Mucosa of rectum (tissue), 2 donors: ENCODE data around the gene PNPLA5.

ENCODE experiments used
- H3K27ac ChIP-seq, 2 donors: one replicate each; pipeline ENCODE4 v1.7.0; 2013; ENCODE audit warnings: inconsistent platforms in 2 of 2, low read depth in 2 of 2, low read length in 2 of 2
- H3K27me3 ChIP-seq, 2 donors: one replicate each; pipeline ENCODE4 v1.7.0; 2013; ENCODE audit warnings: low read length in 2 of 2; ENCODE audit not compliant: control insufficient read depth in 2 of 2, insufficient read depth in 2 of 2
- H3K36me3 ChIP-seq, 2 donors: one replicate each; pipeline ENCODE4 v1.7.0; 2013; ENCODE audit warnings: low read length in 2 of 2; ENCODE audit not compliant: control insufficient read depth in 2 of 2, insufficient read depth in 2 of 2
- H3K4me1 ChIP-seq, 2 donors: one replicate each; pipeline ENCODE4 v1.7.0; 2013; ENCODE audit warnings: low read length in 2 of 2, mild to moderate bottlenecking in 1 of 2; ENCODE audit not compliant: control insufficient read depth in 2 of 2, insufficient read depth in 2 of 2
- H3K4me3 ChIP-seq, 2 donors: one replicate each; pipeline ENCODE4 v1.7.0; 2013; ENCODE audit warnings: low read length in 2 of 2
- H3K9ac ChIP-seq, 2 donors: one replicate each; pipeline ENCODE4 v1.7.0; 2013; ENCODE audit warnings: low read length in 2 of 2, low read depth in 1 of 2, mild to moderate bottlenecking in 1 of 2
- H3K9me3 ChIP-seq, 2 donors: one replicate each; pipeline ENCODE4 v1.7.0; 2013; ENCODE audit warnings: low read length in 2 of 2; ENCODE audit not compliant: control insufficient read depth in 2 of 2
- donor health status: healthy.
- donor health status: Normal muscosa, but diverticular disease.

Gene PNPLA5

DNA sequence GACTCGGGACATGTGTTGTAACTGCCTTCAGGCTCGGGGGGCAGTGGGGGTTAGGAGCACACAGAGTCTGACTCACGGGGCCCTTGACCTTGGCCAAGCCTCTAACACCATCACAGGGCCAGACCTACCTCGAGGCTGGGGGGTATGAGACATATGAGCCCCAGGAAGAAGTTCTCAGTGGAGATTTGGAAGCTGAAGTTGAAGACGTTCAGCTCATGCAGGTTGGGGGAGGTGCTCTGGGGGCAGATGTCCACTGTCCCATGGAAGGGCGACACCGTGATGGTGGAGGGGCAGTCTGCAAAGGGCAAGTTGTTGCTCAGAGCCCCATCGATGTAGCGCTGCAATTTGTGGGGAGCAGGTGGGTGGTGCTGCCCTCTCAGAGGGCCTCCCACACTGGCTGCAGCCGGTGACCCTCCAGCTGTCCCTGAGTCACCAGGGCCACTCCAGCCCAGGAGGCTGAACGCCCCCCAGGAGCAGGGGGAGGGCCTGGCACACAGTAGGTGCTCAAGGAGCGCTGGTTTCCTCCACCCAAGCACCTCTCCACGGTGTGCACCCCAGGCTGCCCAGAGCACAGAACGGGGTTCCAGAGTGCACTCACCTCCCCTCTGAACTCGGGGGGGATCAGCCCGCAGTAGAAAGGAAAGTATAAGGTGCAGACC is 2.5 kb downstream of the PNPLA5 start:
- Histone ChIP-seq H3K4me3 (no peak overlapping the region), H3K27me3 (peaks cover 18 to 23% of the 10 kb centered on the region in 2 donors), H3K9ac (no peak overlapping the region), H3K9me3 (no peaks in the 10 kb centered on the region), H3K36me3 (no peaks in the 10 kb centered on the region), H3K4me1 (no peaks in the 10 kb centered on the region), H3K27ac (no peak overlapping the region)

DNA sequence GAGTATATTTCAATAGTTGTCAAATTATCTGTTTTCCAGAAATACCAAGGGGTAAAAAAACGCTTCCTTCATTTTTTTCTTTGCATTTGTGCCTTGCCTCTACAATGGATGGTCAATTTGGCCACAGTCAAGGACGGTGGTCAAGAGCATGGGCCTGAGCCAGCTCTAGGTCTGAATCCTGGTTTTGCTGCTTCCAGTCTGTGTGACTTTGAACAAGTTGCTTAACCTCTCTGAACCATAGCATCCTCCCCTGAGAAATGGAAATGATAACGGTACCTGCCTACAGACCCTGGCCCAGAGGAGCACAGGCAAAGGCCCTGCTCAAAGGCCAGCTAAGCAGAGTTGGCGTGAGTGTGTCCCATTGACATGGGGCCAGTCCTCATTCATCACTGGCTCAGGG is 3.1 kb downstream of the PNPLA5 start:
- peaks cover 18 to 23% of the 10 kb centered on the region in 2 donors for H3K27me3 ChIP-seq

DNA sequence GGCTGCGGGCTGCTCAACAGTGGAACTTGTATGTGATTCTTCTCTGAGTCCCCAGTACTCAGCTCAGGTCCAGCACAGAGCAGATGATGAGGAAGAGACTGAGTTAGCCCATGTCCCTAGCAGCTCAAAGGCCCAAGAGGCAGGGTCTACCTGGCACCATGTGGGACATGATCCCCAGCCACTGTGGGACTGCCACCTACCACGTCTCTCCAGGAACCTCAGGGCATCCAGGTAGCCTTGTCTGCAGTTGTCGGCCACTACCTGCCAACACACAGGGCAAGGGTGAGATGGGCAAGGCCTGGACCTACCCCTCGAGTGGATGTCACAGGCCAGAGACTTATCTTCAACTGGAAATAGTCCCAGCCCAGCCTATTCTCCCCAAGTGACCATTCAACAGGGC is 4.4 kb downstream of the PNPLA5 start:
- H3K9ac ChIP-seq = no peak overlapping the region
- no peak overlapping the region for H3K27ac ChIP-seq
- no peaks in the 10 kb centered on the region for H3K9me3 ChIP-seq
- H3K36me3 ChIP-seq = no peaks in the 10 kb centered on the region
- no peaks in the 10 kb centered on the region for H3K4me1 ChIP-seq
- no peak overlapping the region for H3K4me3 ChIP-seq
- peaks cover 18 to 24% of the 10 kb centered on the region in 2 donors for H3K27me3 ChIP-seq

More for the DNA sequence above, 3.1 kb downstream of the PNPLA5 start:
- H3K4me1 ChIP-seq = no peaks in the 10 kb centered on the region
- no peaks in the 10 kb centered on the region for H3K36me3 ChIP-seq
- no peak overlapping the region for H3K4me3 ChIP-seq
- no peak overlapping the region for H3K9ac ChIP-seq
- H3K9me3 ChIP-seq = no peaks in the 10 kb centered on the region
- H3K27ac ChIP-seq = no peak overlapping the region

DNA sequence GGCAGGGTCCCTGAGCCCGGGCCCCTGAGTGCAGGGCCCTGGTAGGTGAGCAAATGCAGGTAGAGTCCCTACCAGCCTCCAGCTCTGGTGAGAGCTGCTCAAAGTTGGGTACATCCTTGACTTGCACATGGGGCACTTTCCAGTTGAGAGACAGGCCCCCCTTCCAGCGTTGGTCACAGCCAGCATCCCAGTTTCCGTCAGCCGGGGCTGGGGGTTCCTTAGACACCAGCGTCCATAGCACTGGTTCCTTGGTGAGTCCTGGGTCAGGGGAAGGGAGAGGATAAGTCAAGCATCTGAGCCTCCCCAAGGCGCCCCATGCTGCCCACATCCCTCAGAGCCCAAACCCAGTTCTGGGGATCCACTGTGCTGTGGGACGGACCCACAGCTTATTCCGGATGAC is 5.6 kb downstream of the PNPLA5 start:
- Histone ChIP-seq H3K27me3 (peaks cover 13 to 17% of the 10 kb centered on the region in 2 donors), H3K4me3 (no peak overlapping the region), H3K9me3 (no peaks in the 10 kb centered on the region), H3K27ac (no peak overlapping the region), H3K9ac (no peak overlapping the region), H3K36me3 (no peaks in the 10 kb centered on the region), H3K4me1 (no peaks in the 10 kb centered on the region)

DNA sequence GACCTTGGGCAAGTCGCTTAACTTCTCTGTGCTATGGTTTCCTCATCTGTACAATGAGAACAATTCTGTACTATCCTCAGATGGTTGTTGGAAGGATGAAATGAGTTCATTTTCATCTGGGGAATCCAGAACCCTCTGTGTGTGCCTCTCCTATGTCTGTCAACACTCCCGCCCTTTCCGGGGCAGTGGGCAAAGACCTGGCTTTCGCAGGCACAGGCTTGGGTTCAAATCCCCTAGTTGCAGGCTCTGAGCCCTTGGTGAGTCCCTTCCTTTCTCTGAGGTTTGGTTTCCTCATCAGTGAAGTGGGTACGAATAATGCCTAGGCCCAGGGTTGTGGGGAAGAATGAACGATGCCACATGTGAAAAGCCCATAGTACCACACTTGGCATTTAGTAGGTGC is 6.0 kb downstream of the PNPLA5 start:
- peaks cover 9 to 12% of the 10 kb centered on the region in 2 donors for H3K27me3 ChIP-seq
- H3K27ac ChIP-seq = no peak overlapping the region

DNA sequence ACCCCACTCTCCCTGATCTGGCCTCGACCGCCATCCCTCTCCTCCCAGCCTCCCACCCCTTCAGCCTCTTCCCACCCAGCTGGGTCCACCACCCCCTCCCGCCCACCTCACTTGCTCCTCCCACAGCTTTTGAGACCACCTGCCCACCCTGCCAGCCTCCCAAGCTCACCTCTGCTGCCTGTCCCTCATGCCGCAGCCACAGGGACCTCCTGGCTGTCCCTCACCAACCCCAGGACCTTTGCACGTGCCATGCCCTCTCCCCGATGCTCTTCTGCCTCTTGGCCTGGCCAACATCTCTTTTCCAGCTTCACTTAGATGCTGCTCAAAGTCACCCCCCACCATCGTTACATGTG is 6.5 kb downstream of the PNPLA5 start:
- Histone ChIP-seq H3K36me3 (no peaks in the 10 kb centered on the region), H3K4me1 (no peaks in the 10 kb centered on the region), H3K27me3 (peaks cover 9 to 10% of the 10 kb centered on the region in 2 donors), H3K9me3 (no peaks in the 10 kb centered on the region), H3K4me3 (no peak overlapping the region), H3K9ac (no peak overlapping the region), H3K27ac (no peak overlapping the region)

More for the DNA sequence above, 6.0 kb downstream of the PNPLA5 start:
- Histone ChIP-seq H3K9me3 (no peaks in the 10 kb centered on the region), H3K9ac (no peak overlapping the region), H3K36me3 (no peaks in the 10 kb centered on the region), H3K4me1 (no peaks in the 10 kb centered on the region), H3K4me3 (no peak overlapping the region)

DNA sequence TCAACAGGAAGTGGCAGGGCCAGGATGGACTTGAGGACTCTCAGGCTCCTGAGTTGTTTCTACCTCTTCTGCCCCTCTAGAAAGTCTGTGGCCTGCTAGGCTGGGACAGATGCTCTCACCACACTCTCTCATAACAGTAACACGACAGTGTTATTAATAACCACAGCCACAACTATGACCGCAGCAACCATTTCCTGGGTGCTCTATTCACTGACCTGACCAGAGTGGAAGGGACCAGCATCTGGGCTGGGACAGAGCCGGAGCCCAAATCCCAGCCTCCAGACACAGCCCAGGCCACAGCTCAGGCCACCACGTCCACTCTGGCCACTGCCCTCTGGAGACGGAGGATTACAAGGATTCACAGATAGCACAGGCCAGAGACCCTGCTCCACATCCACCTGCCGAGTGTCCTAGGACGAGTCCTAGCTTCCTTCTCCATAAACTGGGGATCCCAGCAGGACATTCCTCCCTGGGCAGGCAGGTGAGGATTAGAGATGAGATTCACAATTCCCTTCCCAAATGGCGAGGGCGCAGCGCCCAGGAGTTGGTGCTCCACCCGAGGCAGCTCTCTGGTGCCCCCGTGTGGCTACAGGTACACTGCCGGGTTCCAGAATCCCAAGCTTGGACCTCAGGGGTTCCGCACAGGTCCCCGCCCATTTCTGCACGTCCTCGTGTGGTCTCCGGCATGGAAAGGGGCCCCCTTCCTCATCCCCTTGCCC is 7.1 kb downstream of the PNPLA5 start:
- H3K9ac ChIP-seq = no peak overlapping the region
- no peak overlapping the region for H3K27ac ChIP-seq
- H3K4me3 ChIP-seq = no peak overlapping the region
- H3K9me3 ChIP-seq = no peaks in the 10 kb centered on the region
- no peaks in the 10 kb centered on the region for H3K36me3 ChIP-seq
- no peaks in the 10 kb centered on the region for H3K4me1 ChIP-seq
- H3K27me3 ChIP-seq = peaks cover 8 to 9% of the 10 kb centered on the region in 2 donors

DNA sequence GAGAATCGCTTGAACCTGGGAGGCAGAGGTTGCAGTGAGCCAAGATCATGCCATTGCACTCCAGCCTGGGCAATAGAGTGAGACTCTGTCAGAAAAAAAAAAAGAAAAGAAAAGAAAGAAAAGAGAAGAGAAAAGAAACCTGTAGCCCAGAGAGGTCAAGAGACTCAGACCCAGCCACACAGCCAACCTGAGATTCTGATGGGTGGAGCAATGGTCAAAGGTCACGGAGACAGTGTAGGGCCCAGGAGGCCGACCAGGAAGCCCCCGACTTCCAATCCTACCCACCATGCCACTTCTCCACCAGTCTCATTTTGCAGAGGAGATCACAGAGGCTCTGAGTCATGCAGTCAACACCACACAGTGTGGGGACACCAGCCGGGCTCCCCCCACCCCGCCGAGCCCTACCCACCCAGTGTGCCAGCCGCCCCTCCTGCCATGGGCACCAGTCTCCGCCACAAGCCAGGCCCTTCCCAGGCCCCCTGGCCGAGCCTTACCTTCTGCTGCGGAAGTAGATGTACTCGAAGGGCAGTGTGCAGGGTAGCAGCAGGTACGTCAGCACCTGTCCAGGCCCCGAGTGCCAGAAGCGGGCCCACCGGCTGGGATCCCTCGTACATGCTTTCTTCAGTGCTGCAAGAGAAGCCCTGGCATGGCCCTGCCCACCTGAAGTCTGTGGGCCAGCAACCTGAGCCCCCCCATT is 7.9 kb downstream of the PNPLA5 start:
- no peaks in the 10 kb centered on the region for H3K36me3 ChIP-seq
- no peaks in the 10 kb centered on the region for H3K9me3 ChIP-seq
- H3K4me1 ChIP-seq = no peaks in the 10 kb centered on the region
- peaks cover 4 to 6% of the 10 kb centered on the region in 2 donors for H3K27me3 ChIP-seq
- no peak overlapping the region for H3K4me3 ChIP-seq
- no peak overlapping the region for H3K9ac ChIP-seq
- H3K27ac ChIP-seq = no peak overlapping the region

DNA sequence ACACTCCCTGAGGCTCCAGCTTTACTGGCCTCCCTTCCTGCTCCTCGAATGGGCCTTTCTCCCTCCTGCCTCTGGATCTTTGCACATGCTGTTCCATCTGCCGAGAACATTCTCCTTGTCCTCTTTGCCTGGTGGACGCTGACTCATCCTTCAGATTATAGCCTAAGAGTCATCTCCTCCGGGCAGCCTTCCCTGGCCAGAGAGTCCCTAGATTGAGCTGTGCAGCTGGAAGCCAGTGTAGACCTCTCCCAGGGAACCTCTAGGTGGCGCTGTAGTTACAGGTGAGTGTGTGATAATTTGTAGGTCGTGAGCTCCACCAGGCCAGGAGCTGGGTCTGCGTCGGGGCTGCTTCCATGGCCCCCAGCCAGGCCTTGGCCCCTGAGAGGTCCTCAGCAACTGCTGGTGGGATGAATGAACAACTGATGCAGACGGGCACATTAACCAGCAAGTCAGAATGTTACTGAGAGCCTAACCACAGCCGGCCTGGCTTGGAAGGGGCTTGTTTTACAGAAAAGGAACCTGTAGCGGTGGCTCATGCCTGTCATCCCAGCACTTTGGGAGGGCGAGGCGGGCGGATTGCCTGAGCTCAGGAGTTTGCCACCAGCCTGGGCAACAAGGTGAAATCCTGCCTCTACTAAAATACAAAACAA is 8.7 kb downstream of the PNPLA5 start:
- H3K9me3 ChIP-seq = no peaks in the 10 kb centered on the region
- H3K27ac ChIP-seq = no peak overlapping the region
- H3K36me3 ChIP-seq = no peaks in the 10 kb centered on the region
- peaks cover 4 to 6% of the 10 kb centered on the region in 2 donors for H3K27me3 ChIP-seq
- H3K9ac ChIP-seq = no peak overlapping the region
- H3K4me1 ChIP-seq = no peaks in the 10 kb centered on the region
- no peak overlapping the region for H3K4me3 ChIP-seq
